Activated CD8-positive, alpha-beta T cell treated with anti-CD3 and anti-CD28 coated beads for 36 hours (primary cell): Measurements from ENCODE around the gene PARD3. TPM values are rescaled to one million over a fixed set of nuclear protein-coding genes. Genes with fewer than 3 reads are reported as not detected.

ENCODE experiments used
- ATAC-seq: fragments of 200-7000 bp; cut with Tn5 transposase; one replicate; pipeline ENCODE4 v1.10.0; 2021; ENCODE audit warnings: mild to moderate bottlenecking, moderate library complexity
- CTCF ChIA-PET: fragments of 350-600 bp; sonication (Branson Sonifier 250); formaldehyde crosslinking; loops from one replicate; lab custom pipeline; 2021; ENCODE audit warnings: antibody characterized with exemption; lab: Charles Lee
- POLR2A ChIA-PET: fragments of 350-600 bp; sonication (Branson Sonifier 250); formaldehyde crosslinking; loops from one replicate; lab custom pipeline; 2021; ENCODE audit warnings: antibody characterized with exemption; lab: Charles Lee
- DNase-seq: peaks from one replicate; pipeline ENCODE4 v3.0.0-alpha.2; 2020
- H3K27ac Mint-ChIP-seq: one replicate; pipeline ENCODE4 v1.8.0; 2021; ENCODE audit warnings: mild to moderate bottlenecking, mixed read lengths
- H3K27me3 Mint-ChIP-seq: one replicate; pipeline ENCODE4 v1.8.0; 2021; ENCODE audit warnings: mixed read lengths
- H3K36me3 Mint-ChIP-seq: one replicate; pipeline ENCODE4 v1.8.0; 2021; ENCODE audit warnings: low read depth, mixed read lengths
- H3K4me1 Mint-ChIP-seq: one replicate; pipeline ENCODE4 v1.8.0; 2021; ENCODE audit warnings: low read depth, mixed read lengths
- H3K4me3 Mint-ChIP-seq: one replicate; pipeline ENCODE4 v1.8.0; 2021; ENCODE audit warnings: mild to moderate bottlenecking, moderate library complexity, mixed read lengths
- H3K9me3 Mint-ChIP-seq: one replicate; pipeline ENCODE4 v1.8.0; 2021; ENCODE audit warnings: mixed read lengths
- CTCF ChIP-seq: fragments of 200-600 bp; IDR thresholded peaks from one replicate; pipeline ENCODE4 v1.8.0; 2022; ENCODE audit warnings: antibody characterized with exemption, mild to moderate bottlenecking
- intact Hi-C: fragments of 100-400 bp; cut with micrococcal nuclease; formaldehyde crosslinking; loops from one replicate; pipeline ENCODE4 v1.10.0; 2022
- total RNA-seq, 2 experiments: library from RNA; stranded (reverse); gene quantifications; one replicate each; pipeline ENCODE4 v1.2.3, GENCODE V29; 2021

The PARD3 gene
- total RNA-seq, 2 experiments from 2014 or later, result 1.6 to 2.0 TPM

- no peak for ATAC-seq
- intact Hi-C loops, result no loop called here
- Mint-ChIP-seq H3K36me3 (no peaks in the 10 kb centered on the region), H3K4me3 (no peak overlapping the region), H3K9me3 (no peaks in the 10 kb centered on the region), H3K4me1 (no peaks in the 10 kb centered on the region), H3K27ac (no peak overlapping the region), H3K27me3 (no peaks in the 10 kb centered on the region)
- CTCF ChIA-PET, result no interaction called here
- TF ChIP-seq CTCF, result no peak
- DNase-seq, result no peak
- POLR2A ChIA-PET, result no interaction called here
Observed at GRCh38 chr10:34255035-34255434, 560.1 kb downstream of the PARD3 start.

- H3K27me3 Mint-ChIP-seq, result no peaks in the 10 kb centered on the region
- no peaks in the 10 kb centered on the region for H3K36me3 Mint-ChIP-seq
- H3K4me1 Mint-ChIP-seq, result no peaks in the 10 kb centered on the region
- DNase-seq, result peak; percentile 63
- H3K27ac Mint-ChIP-seq, result no peak overlapping the region
- ChIA-PET CTCF (no interaction called here), POLR2A (no interaction called here)
- peak; percentile 86 for ATAC-seq
- intact Hi-C loops, result no loop called here
- H3K9me3 Mint-ChIP-seq, result no peaks in the 10 kb centered on the region
- no peak for TF ChIP-seq CTCF
- no peak overlapping the region for H3K4me3 Mint-ChIP-seq
Observed at GRCh38 chr10:34254596-34254995, 560.5 kb downstream of the PARD3 start.

- intact Hi-C loops, result no loop called here
- no peaks in the 10 kb centered on the region for H3K27me3 Mint-ChIP-seq
- H3K27ac Mint-ChIP-seq, result no peak overlapping the region
- ChIA-PET POLR2A (no interaction called here), CTCF (no interaction called here)
- DNase-seq, result no peak
- no peaks in the 10 kb centered on the region for H3K9me3 Mint-ChIP-seq
- no peaks in the 10 kb centered on the region for H3K4me1 Mint-ChIP-seq
- H3K4me3 Mint-ChIP-seq, result no peak overlapping the region
- no peak for ATAC-seq
- TF ChIP-seq CTCF, result no peak
- no peaks in the 10 kb centered on the region for H3K36me3 Mint-ChIP-seq
Observed at GRCh38 chr10:34252111-34252510, 563.0 kb downstream of the PARD3 start.

- Mint-ChIP-seq H3K36me3 (no peaks in the 10 kb centered on the region), H3K27ac (no peak overlapping the region), H3K27me3 (no peaks in the 10 kb centered on the region), H3K4me3 (no peak overlapping the region), H3K4me1 (no peaks in the 10 kb centered on the region), H3K9me3 (no peaks in the 10 kb centered on the region)
- TF ChIP-seq CTCF, result no peak
- DNase-seq (no peak), ATAC-seq (no peak)
- ChIA-PET CTCF (no interaction called here), POLR2A (no interaction called here)
- intact Hi-C loops, result no loop called here
Observed at GRCh38 chr10:34251177-34251576, 563.9 kb downstream of the PARD3 start.

- intact Hi-C loops, result no loop called here
Observed at GRCh38 chr10:34250722-34251121, 564.4 kb downstream of the PARD3 start.

More at GRCh38 chr10:34250722-34251121, 564.4 kb downstream of the PARD3 start:
- TF ChIP-seq CTCF, result no peak
- Mint-ChIP-seq H3K27me3 (no peaks in the 10 kb centered on the region), H3K9me3 (no peaks in the 10 kb centered on the region), H3K4me3 (no peak overlapping the region), H3K4me1 (no peaks in the 10 kb centered on the region), H3K27ac (no peak overlapping the region), H3K36me3 (no peaks in the 10 kb centered on the region)
- ChIA-PET POLR2A (no interaction called here), CTCF (no interaction called here)
- no peak for DNase-seq
- ATAC-seq, result no peak
